ENCODE results near the gene HTR7. TPM values are rescaled to one million over a fixed set of nuclear protein-coding genes. Genes with fewer than 3 reads are reported as not detected.
A peak's percentile ranks its signal among the peaks of the same experiment; 100 is the strongest.

HTR7 gene
- total RNA-seq, 3 donors from 2014 or later, result 0.24 to 0.51 (median 0.46) TPM

- intact Hi-C loops (cut with DNase I, micrococcal nuclease), result no loop called here
- H3K4me1 ChIP-seq (ENCODE audit: low read depth), result peaks cover 7% of the 10 kb centered on the region
- no peak overlapping the region for H3K4me3 ChIP-seq
- H3K9me3 ChIP-seq, result no peaks in the 10 kb centered on the region
- H3K36me3 ChIP-seq (ENCODE audit: low read depth), result no peaks in the 10 kb centered on the region
- peak in 1 of 3 donors; percentile 26 for DNase-seq
- no peak for TF ChIP-seq CTCF (IDR thresholded peaks at IDR 0.05)
- peak; percentile 11 for ATAC-seq
These were observed 740 bp downstream of the HTR7 start for GRCh38 chr10:90856964-90857634.

GRCh38 chr10:90856261-90856660 lies 1.6 kb downstream of the HTR7 start:
- Histone ChIP-seq H3K36me3 (ENCODE audit: low read depth) (no peaks in the 10 kb centered on the region), H3K4me3 (no peak overlapping the region), H3K4me1 (ENCODE audit: low read depth) (peaks cover 7% of the 10 kb centered on the region), H3K9me3 (peaks cover 2% of the 10 kb centered on the region)
- TF ChIP-seq CTCF (IDR thresholded peaks at IDR 0.05), result no peak
- intact Hi-C loops (cut with DNase I, micrococcal nuclease), result no loop called here
- DNase-seq (no peak), ATAC-seq (no peak)

GRCh38 chr10:90855126-90855525 lies 2.7 kb downstream of the HTR7 start:
- ATAC-seq (no peak), DNase-seq (no peak)
- TF ChIP-seq CTCF (IDR thresholded peaks at IDR 0.05), result no peak
- H3K4me3 ChIP-seq, result no peak overlapping the region
- H3K9me3 ChIP-seq, result peaks cover 10% of the 10 kb centered on the region
- intact Hi-C loops (cut with DNase I, micrococcal nuclease), result no loop called here
- H3K4me1 ChIP-seq (ENCODE audit: low read depth), result peaks cover 7% of the 10 kb centered on the region
- no peaks in the 10 kb centered on the region for H3K36me3 ChIP-seq (ENCODE audit: low read depth)

- H3K4me3 ChIP-seq, result no peak overlapping the region
- no peaks in the 10 kb centered on the region for H3K4me1 ChIP-seq (ENCODE audit: low read depth)
- intact Hi-C loops (cut with DNase I, micrococcal nuclease), result no loop called here
- DNase-seq, result no peak
- H3K36me3 ChIP-seq (ENCODE audit: low read depth), result no peaks in the 10 kb centered on the region
- peaks cover 10% of the 10 kb centered on the region for H3K9me3 ChIP-seq
- no peak for TF ChIP-seq CTCF (IDR thresholded peaks at IDR 0.05)
- no peak for ATAC-seq
These were observed 7.7 kb downstream of the HTR7 start for GRCh38 chr10:90849956-90850749.

GRCh38 chr10:90847436-90847835 lies 10.4 kb downstream of the HTR7 start:
- DNase-seq (no peak), ATAC-seq (no peak)
- intact Hi-C loops (cut with DNase I, micrococcal nuclease), result no loop called here

More at GRCh38 chr10:90847436-90847835, 10.4 kb downstream of the HTR7 start:
- Histone ChIP-seq H3K4me3 (no peak overlapping the region), H3K4me1 (ENCODE audit: low read depth) (no peaks in the 10 kb centered on the region), H3K9me3 (peaks cover 10% of the 10 kb centered on the region), H3K36me3 (ENCODE audit: low read depth) (no peaks in the 10 kb centered on the region)
- TF ChIP-seq CTCF (IDR thresholded peaks at IDR 0.05), result no peak

All from mucosa of descending colon (tissue), 3 donors.